SK-N-SH treated with all-trans-retinoic acid at 6 μM for 48 hours (cell line): Measurements from ENCODE around the gene BUD23.

Experiments
- ATAC-seq: fragments of 200-7000 bp; cut with Tn5 transposase; 3 replicates; pipeline ENCODE4 v1.9.1; 2020; ENCODE audit warnings: mild to moderate bottlenecking, moderate library complexity
- ARNTL ChIP-seq: fragments of 450-650 bp; formaldehyde crosslinking; IDR thresholded peaks from 2 replicates; pipeline ENCODE4 v1.5.0; 2020; ENCODE audit warnings: low read depth, mild to moderate bottlenecking, moderate library complexity, borderline replicate concordance
- BACH2 ChIP-seq: fragments of 250-450 bp; sonication (Bioruptor Pico); IDR thresholded peaks from 2 replicates; pipeline ENCODE4 v1.9.0; 2021; ENCODE audit warnings: mild to moderate bottlenecking, borderline replicate concordance
- CSDC2 ChIP-seq: fragments of 250-450 bp; sonication (Bioruptor Pico); IDR thresholded peaks from 2 replicates; pipeline ENCODE4 v1.5.0; 2020; ENCODE audit warnings: mild to moderate bottlenecking, moderate library complexity
- ESRRG ChIP-seq: fragments of 250-450 bp; sonication (Bioruptor Pico); IDR thresholded peaks from 2 replicates; pipeline ENCODE4 v1.6.1; 2021; ENCODE audit warnings: mild to moderate bottlenecking
- ISL1 ChIP-seq: fragments of 250-450 bp; sonication (Bioruptor Pico); IDR thresholded peaks from 2 replicates; pipeline ENCODE4 v2.1.2; 2022; ENCODE audit warnings: mild to moderate bottlenecking, moderate library complexity
- OSR1 ChIP-seq: fragments of 250-450 bp; sonication (Bioruptor Pico); IDR thresholded peaks from 2 replicates; pipeline ENCODE4 v1.8.0; 2022; ENCODE audit warnings: moderate library complexity, mild to moderate bottlenecking, inconsistent platforms
- RARB ChIP-seq: fragments of 250-450 bp; sonication (Bioruptor Pico); IDR thresholded peaks from 2 replicates; pipeline ENCODE4 v1.8.0; 2021; ENCODE audit warnings: mild to moderate bottlenecking, moderate library complexity
- TCF4 ChIP-seq: fragments of 250-450 bp; sonication (Bioruptor Pico); IDR thresholded peaks from 2 replicates; pipeline ENCODE4 v1.8.0; 2021; ENCODE audit warnings: mild to moderate bottlenecking, moderate library complexity, borderline replicate concordance
- TOX ChIP-seq: fragments of 250-450 bp; sonication (Bioruptor Pico); IDR thresholded peaks from 2 replicates; pipeline ENCODE4 v1.8.0; 2021; ENCODE audit warnings: mild to moderate bottlenecking, moderate library complexity, borderline replicate concordance
- TSHZ2 ChIP-seq: fragments of 250-450 bp; sonication (Bioruptor Pico); IDR thresholded peaks from 2 replicates; pipeline ENCODE4 v1.5.0; 2020; ENCODE audit warnings: mild to moderate bottlenecking, moderate library complexity
- ZFP3 ChIP-seq: fragments of 250-450 bp; sonication (Bioruptor Pico); IDR thresholded peaks from 2 replicates; pipeline ENCODE4 v1.5.0; 2020; ENCODE audit warnings: mild to moderate bottlenecking, moderate library complexity
- TF ChIP-seq, protein P1 (sequence below): fragments of 250-450 bp; sonication (Bioruptor Pico); IDR thresholded peaks from 2 replicates; pipeline ENCODE4 v1.8.0; 2020; ENCODE audit warnings: mild to moderate bottlenecking, moderate library complexity, borderline replicate concordance

BUD23 gene

DNA sequence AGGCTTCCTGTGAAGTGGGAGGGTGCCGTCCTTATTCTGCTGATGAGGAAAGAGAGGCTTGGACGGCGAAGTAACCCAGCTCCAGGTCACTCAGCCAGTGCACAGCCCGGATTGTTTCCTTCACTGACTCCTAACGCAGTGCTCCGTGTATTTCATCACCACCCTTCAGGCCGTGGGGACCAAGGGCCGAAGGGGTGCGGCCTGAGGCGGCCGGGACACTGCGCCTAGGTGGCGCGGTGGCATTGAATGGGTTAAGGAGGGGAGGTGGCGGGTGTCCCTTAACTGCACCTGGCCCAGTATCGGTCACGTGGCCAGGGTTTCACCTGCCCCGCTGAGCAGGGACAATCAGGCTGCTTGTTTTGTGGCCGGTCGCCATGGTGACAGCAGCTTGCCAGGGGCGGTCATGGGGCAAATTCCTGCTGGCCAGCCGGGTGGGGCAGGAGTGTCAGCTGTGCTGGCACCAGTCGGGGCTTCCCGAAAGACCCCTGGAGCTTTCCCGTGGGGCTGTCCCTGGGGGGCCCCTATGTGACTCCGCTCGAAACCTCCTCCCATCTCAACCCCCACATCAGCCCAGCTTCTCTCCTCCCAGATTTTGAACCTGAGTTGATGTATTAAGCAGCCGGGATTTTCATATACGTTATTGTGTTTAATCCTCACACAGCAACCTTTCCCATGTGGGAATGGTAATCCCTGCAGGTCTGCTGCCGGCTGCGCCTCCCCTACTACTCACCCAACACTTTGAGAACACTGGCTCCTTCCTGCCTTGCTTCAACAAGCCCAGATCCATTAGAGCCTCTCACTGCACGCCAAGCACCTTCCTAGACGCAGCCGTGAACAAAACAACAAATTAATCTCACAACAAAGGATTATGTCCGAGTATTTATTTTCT is 59.6 kb downstream of the BUD23 start:
- TF ChIP-seq CSDC2 (CRISPR knock-in tag): no peak
- TF ChIP-seq, protein P1, sequence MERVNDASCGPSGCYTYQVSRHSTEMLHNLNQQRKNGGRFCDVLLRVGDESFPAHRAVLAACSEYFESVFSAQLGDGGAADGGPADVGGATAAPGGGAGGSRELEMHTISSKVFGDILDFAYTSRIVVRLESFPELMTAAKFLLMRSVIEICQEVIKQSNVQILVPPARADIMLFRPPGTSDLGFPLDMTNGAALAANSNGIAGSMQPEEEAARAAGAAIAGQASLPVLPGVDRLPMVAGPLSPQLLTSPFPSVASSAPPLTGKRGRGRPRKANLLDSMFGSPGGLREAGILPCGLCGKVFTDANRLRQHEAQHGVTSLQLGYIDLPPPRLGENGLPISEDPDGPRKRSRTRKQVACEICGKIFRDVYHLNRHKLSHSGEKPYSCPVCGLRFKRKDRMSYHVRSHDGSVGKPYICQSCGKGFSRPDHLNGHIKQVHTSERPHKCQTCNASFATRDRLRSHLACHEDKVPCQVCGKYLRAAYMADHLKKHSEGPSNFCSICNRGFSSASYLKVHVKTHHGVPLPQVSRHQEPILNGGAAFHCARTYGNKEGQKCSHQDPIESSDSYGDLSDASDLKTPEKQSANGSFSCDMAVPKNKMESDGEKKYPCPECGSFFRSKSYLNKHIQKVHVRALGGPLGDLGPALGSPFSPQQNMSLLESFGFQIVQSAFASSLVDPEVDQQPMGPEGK (CRISPR knock-in tag): no peak
- TF ChIP-seq TCF4 (CRISPR knock-in tag): no peak
- no peak for ATAC-seq

DNA sequence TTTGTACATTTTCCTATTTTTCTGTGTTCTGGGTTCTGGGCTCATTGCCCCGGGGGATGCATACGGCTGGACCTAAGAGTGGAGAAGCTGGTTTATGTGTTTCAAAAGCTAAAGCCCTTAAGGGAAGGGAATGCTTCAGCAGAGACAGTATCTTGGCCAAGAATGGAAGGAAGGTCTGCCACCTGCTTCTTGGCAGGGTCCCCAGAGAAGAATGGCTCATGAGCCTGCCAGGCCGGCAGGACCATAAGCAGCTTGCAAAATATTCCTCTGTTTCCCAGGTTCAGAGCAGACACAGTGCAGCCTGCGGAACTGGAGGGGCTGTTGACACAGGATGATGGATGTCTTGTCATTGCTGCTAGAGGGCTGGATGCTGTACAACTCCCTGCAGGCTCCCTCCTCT is 63.0 kb downstream of the BUD23 start:
- ATAC-seq: no peak
- TF ChIP-seq ESRRG (CRISPR knock-in tag) (no peak), BACH2 (no peak), ARNTL (CRISPR knock-in tag) (no peak), TOX (no peak), CSDC2 (CRISPR knock-in tag) (no peak), ZFP3 (CRISPR knock-in tag) (no peak), TSHZ2 (CRISPR knock-in tag) (no peak), ISL1 (CRISPR knock-in tag) (no peak), RARB (no peak), TCF4 (CRISPR knock-in tag) (no peak), OSR1 (no peak)
- TF ChIP-seq, protein P1 (CRISPR knock-in tag): no peak
